ENCODE data around the gene TLE2. TPM values are rescaled to one million over a fixed set of nuclear protein-coding genes. Genes with fewer than 3 reads are reported as not detected.

The TLE2 gene
- 1.1 and 1.9 TPM in 2 replicates for total RNA-seq

DNA sequence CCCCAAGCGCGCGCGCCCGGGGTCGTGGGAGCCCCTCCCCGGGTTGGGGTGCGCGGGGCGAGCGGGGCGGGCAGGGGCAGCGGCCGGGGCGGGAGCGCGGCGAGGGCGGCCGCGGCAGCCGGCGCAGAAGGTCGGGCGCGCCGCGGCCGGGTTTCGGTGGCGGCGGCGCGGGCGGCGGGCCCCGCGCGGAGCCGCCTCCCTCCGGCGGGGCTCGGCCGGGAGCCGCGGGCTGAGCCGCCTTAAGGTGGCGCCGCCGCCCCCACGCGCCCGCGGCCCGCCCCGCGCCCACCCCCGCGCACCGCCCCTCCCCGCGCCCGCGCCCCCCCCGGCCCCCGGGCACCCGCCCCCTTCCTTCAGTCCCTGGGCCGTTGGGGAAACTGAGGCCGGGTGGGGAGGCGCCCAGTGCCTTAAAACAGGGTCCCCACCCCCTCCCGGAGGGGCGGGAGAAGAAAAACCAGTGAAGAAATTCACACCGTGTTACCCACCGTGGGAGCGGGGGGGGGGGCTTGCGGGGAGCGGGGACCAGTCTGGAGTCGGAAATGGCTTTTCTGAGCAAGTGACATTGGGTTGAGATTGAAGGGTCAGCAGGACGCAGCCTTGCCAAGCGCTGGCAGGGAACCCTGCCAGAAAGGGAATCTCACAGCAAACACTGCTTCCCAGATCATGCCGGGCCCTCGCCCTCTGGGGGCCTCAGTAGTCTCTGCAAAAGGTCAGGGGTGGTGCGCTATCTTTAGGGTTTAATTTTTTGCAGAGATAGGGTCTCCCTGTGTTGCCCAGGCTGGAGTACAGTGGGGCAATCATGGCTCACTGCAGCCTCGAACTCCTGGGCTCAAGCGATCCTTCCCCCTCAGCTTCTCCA lies at the start of gene TLE2:
Gene TLE2 (minus strand): TSS at position 216 of the 859 bp plus-strand sequence. CDS start 376 bp downstream, outside the sequence.
- intact Hi-C loops (cut with micrococcal nuclease): no loop called here

DNA sequence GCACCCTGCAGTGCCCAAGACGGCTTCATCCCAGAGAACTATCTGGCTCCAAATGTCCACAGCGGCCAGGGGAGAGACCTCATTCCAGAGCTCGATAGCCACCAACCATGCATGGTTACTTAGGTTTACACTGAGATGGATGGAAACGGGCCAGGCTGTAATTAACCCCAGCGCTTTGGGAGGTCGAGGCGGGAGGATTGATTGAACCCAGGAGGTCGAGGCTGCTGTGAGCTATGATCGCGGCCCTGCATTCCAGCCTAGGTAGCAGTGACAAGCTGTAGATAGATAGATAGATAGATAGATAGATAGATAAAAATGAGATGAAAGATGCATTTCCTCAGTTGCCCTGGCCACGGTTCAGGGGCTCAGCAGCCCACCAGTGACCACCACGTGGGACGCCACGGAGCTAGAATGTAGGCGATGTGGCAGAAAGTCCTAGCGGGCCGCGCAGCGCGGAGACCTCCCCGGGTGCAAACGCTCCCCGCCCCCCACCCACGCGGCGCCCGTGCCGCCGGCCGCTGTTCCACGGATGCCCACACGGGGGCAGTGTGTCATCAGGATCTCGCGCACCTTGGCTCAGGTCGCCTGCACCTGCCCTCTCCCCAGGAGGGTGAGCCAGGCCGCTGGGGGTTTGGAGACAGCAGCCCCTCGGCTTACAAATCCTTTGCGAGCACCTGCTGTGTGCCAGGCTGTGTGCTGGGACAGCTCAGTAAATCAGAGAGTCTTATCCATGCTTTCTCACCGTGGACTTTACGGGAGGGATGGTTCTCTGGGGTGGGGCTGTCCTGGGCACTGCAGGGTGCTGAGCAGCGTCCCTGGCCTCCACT lies 46.7 kb upstream of the TLE2 start:
- intact Hi-C loops (cut with micrococcal nuclease): loop anchor here (1.0 to 2.0 kb wide), 3 partner anchors 33 to 135 kb away; no protein-coding TSS in a partner anchor

GRCh38 chr19:3073931-3074595 lies 45.0 kb upstream of the TLE2 start:
- intact Hi-C loops (cut with micrococcal nuclease): loop anchor here (2.0 kb wide), 1 partner anchor 137 kb away; no protein-coding TSS in a partner anchor

DNA sequence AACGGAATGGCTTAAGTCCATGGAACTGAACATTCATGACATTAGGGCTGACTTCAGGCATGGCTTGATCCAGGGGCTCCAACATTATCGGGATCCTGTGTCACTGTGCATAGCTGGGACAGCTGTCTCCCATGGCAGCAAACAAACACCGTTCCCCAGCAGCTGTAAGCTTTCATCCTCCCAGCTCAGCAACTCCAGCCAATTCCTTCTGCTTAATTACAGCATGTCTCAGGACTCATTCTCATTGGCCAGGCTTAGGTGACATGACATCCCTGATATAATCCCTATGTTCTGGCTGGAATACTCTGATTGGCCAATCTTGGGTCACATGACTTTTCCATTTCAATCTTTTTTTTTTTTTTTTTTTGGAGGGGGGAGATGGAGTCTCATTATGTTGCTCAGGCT lies 44.1 kb upstream of the TLE2 start:
- intact Hi-C loops (cut with micrococcal nuclease): no loop called here

DNA sequence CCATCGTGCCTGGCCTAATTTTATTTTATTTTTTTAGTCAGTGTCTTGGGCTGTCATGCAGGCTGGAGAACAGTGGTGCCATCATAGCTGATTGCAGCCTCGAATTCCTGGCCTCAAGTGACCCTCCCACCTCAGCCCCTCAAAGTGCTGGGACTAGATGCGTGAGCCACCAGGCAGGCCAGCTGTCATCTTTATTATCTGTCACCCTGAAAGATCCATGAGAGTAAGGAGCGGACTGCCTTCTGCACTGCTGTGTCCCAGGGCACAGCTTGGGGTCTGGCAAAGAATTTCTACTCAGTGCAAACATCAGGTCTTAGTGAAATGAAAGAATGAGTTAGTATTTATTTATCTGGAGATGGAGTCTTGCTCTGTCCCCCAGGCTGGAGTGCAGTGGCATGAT lies 42.7 kb upstream of the TLE2 start:
- intact Hi-C loops (cut with micrococcal nuclease): no loop called here

DNA sequence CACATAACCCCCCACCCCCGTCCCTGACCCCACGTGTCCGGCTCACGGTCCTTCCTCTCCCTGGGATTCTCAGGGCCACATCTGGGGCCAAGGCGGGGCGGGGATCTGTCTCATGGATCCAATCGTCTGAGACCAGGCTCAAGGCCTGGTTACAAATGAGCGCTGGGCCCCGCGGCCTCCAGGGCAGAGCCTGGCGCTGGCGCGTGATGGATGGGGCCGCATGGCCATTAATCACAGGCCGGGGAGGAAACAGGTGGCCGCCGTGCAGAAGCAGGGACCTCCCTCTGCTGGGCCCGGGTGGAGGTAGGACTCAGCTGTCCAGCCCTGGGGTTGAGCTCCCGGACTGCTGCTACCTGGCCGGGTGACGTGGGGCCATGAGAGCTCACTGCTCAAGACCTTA lies 39.0 kb upstream of the TLE2 start:
- intact Hi-C loops (cut with micrococcal nuclease): no loop called here

- intact Hi-C loops (cut with micrococcal nuclease): no loop called here
Observed at GRCh38 chr19:3067563-3067962, 38.5 kb upstream of the TLE2 start.

- intact Hi-C loops (cut with micrococcal nuclease): no loop called here
Observed at GRCh38 chr19:3066482-3067049, 37.5 kb upstream of the TLE2 start.

- intact Hi-C loops (cut with micrococcal nuclease): no loop called here
Observed at GRCh38 chr19:3065675-3066357, 36.7 kb upstream of the TLE2 start.

GRCh38 chr19:3064011-3064330 lies 34.9 kb upstream of the TLE2 start:
- intact Hi-C loops (cut with micrococcal nuclease): loop anchor here (5.0 kb wide), 1 partner anchor 87 kb away; the partner anchor contains the start of gene TLE6

GRCh38 chr19:3062165-3063105 lies 33.4 kb upstream of the TLE2 start, which contains the start of gene TLE5:
TSS of gene TLE5 (minus strand) at chr19:3062495. CDS start at chr19:3062200, 295 bp downstream.
- intact Hi-C loops (cut with micrococcal nuclease): loop anchor here (5.0 kb wide), 1 partner anchor 85 kb away; the partner anchor contains the start of gene TLE6

- intact Hi-C loops (cut with micrococcal nuclease): loop anchor here (1.0 to 5.0 kb wide), 3 partner anchors 26 to 123 kb away; partner anchors contain the start of genes NCLN and TLE6
Observed at GRCh38 chr19:3061182-3062161, 32.4 kb upstream of the TLE2 start.

- intact Hi-C loops (cut with micrococcal nuclease): loop anchor here (1.0 to 5.0 kb wide), 3 partner anchors 26 to 124 kb away; partner anchors contain the start of genes NCLN and TLE6
Observed at GRCh38 chr19:3060857-3061181, 31.7 kb upstream of the TLE2 start.

- intact Hi-C loops (cut with micrococcal nuclease): loop anchor here (2.0 to 5.0 kb wide), 2 partner anchors 82 to 125 kb away; partner anchors contain the start of genes NCLN and TLE6
Observed at GRCh38 chr19:3059653-3060052, 30.6 kb upstream of the TLE2 start.

GRCh38 chr19:3058821-3059314 lies 29.8 kb upstream of the TLE2 start:
- intact Hi-C loops (cut with micrococcal nuclease): no loop called here

- intact Hi-C loops (cut with micrococcal nuclease): no loop called here
Observed at GRCh38 chr19:3058009-3058820, 29.1 kb upstream of the TLE2 start.

- intact Hi-C loops (cut with micrococcal nuclease): no loop called here
Observed at GRCh38 chr19:3057275-3057714, 28.2 kb upstream of the TLE2 start.
